ENCODE measurements around the gene TMEM204. TPM values are rescaled to one million over a fixed set of nuclear protein-coding genes. Genes with fewer than 3 reads are reported as not detected.

The TMEM204 gene
- total RNA-seq (2022; extraction: Qiagen RNA extraction; ENCODE audit: low read depth): 0.07 to 0.08 TPM in 2 of 5 replicates, not detected in the others

DNA sequence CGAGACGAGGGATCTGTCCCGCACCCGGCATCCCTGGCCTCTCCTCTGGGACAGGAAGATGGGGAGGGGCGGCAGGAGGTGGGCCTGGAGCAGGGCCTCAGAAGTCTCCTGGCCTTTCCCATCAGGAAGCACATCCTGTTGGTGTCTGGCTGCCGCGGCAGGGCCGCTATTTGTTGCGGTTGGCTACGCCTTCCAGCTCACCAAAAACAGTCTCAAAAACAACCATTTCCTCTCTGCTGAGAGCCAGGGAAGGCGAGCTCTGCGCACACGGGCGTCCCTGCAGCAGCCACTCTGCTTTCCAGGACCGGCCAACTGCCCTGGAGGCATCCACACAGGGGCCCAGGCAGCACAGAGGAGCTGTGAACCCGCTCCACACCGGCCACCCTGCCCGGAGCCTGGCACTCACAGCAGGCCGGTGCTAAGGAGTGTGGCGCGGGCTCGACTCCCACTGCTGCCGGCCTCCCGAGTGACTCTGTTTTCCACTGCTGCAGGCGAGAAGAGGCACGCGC is at the start of gene TMEM204:
TMEM204 (plus strand) TSS at position 224 of the 509 bp plus-strand sequence. CDS start 610 bp downstream, outside the sequence.

DNA sequence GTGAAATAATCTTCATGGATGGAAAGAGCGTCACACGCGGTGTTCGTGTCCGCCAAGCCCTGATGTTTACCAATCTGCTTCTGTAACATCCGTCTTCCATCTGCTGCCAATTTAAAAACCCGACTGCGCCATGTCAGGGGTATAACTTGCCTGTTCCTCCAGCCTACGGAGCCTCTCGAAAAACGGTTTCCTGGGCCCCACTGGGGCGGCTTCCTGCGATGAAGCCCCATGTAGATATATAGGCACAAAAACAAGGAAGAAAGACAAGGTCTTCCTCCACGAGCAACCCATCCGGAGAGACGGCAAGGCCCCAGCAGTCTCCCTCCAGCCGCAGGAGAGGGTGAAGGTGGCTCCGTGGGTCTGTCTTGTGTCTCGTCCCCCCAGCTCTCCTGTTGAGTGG is 44.8 kb upstream of the TMEM204 start, which contains the start of gene PTX4:
PTX4 (minus strand) TSS at position 326 of the 400 bp plus-strand sequence; CDS start at position 291, 35 bp downstream.

DNA sequence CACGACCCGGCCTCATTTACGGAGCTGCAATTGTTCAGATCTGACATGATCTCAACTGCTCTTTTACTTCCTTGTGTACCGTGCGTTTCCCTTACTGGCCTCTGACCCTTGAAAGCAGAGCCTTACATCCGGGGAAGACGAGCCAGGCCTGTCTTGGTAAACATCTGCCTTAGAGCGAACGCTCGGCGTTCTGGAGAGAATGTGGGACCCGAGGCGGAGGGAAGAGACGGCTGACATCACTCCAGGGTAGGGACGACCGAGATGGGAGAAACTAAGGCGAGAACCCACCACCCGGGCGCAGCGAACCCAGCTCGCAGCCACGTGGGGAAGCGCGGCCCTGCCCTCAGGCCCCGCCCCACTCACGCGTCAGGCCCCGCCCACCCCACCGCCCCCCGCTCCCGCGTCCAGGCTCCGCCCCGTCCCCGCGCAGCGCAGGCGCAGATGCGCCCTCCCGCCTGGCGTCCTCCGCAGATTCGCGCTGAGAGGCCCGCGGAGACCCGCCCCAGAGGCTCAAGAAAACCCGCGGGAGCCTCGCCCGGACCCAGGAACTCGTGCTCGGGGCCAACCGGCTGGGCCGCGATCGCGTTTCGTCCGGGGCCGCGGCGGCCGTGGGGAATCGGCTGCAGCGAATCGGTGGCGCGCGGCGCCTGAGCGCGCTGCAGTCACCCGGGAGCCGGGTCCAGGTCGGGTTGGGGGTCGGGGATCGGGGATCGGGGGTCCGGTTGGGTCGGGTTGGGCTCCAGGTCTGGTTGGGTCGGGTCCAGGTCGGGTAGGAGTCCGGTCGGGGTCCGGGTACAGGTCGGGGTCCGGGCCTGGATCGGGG is 40.3 kb upstream of the TMEM204 start, which contains the start of gene TELO2:
TELO2 (plus strand) TSS at position 438 of the 823 bp plus-strand sequence. CDS start 922 bp downstream, outside the sequence.

Other genes with a start within 250 kb of the TMEM204 start
- 150 to 195 TPM (median 172 TPM) in 5 replicates for gene UBE2I, start 224.0 kb upstream of the TMEM204 start, total RNA-seq (2022; extraction: Qiagen RNA extraction; ENCODE audit: low read depth)
- 0.94 to 1.5 TPM (median 1.3 TPM) in 5 replicates for gene BAIAP3, start 200.0 kb upstream of the TMEM204 start, total RNA-seq (2022; extraction: Qiagen RNA extraction; ENCODE audit: low read depth)
- 58.1 to 93.9 TPM (median 88.2 TPM) in 5 replicates for gene TSR3, start 181.8 kb upstream of the TMEM204 start, total RNA-seq (2022; extraction: Qiagen RNA extraction; ENCODE audit: low read depth)
- gene GNPTG, start 181.7 kb upstream of the TMEM204 start, total RNA-seq (2022; extraction: Qiagen RNA extraction; ENCODE audit: low read depth): 26.2 to 39.2 TPM (median 34.4 TPM) in 5 replicates
- gene UNKL, start 119.0 kb upstream of the TMEM204 start, total RNA-seq (2022; extraction: Qiagen RNA extraction; ENCODE audit: low read depth): 21.4 to 34.4 TPM (median 30.8 TPM) in 5 replicates
- 33.5 to 37.2 TPM (median 35.3 TPM) in 5 replicates for gene UQCC4, start 112.9 kb upstream of the TMEM204 start, total RNA-seq (2022; extraction: Qiagen RNA extraction; ENCODE audit: low read depth)
- gene PERCC1, start 102.6 kb upstream of the TMEM204 start, total RNA-seq (2022; extraction: Qiagen RNA extraction; ENCODE audit: low read depth): not detected in 5 replicates
- gene CCDC154, start 89.1 kb upstream of the TMEM204 start, total RNA-seq (2022; extraction: Qiagen RNA extraction; ENCODE audit: low read depth): 0.05 to 0.47 TPM (median 0.26 TPM) in 4 of 5 replicates, not detected in the other
- gene CLCN7, start 58.6 kb upstream of the TMEM204 start, total RNA-seq (2022; extraction: Qiagen RNA extraction; ENCODE audit: low read depth): 56.1 to 74.8 TPM (median 72.3 TPM) in 5 replicates
- gene PTX4, start 44.7 kb upstream of the TMEM204 start, total RNA-seq (2022; extraction: Qiagen RNA extraction; ENCODE audit: low read depth): not detected in 5 replicates
- gene TELO2, start 40.3 kb upstream of the TMEM204 start, total RNA-seq (2022; extraction: Qiagen RNA extraction; ENCODE audit: low read depth): 28.3 to 41.7 TPM (median 38.9 TPM) in 5 replicates
- 6.4 to 9.2 TPM (median 8.6 TPM) in 5 replicates for gene IFT140, start 78.4 kb downstream of the TMEM204 start, total RNA-seq (2022; extraction: Qiagen RNA extraction; ENCODE audit: low read depth)
- 11.8 to 17.6 TPM (median 16.9 TPM) in 5 replicates for gene CRAMP1, start 78.7 kb downstream of the TMEM204 start, total RNA-seq (2022; extraction: Qiagen RNA extraction; ENCODE audit: low read depth)
- gene JPT2, start 144.6 kb downstream of the TMEM204 start, total RNA-seq (2022; extraction: Qiagen RNA extraction; ENCODE audit: low read depth): 172 to 195 TPM (median 191 TPM) in 5 replicates
- gene MAPK8IP3, start 172.5 kb downstream of the TMEM204 start, total RNA-seq (2022; extraction: Qiagen RNA extraction; ENCODE audit: low read depth): 46.6 to 69.5 TPM (median 57.9 TPM) in 5 replicates
- gene NME3, start 237.9 kb downstream of the TMEM204 start, total RNA-seq (2022; extraction: Qiagen RNA extraction; ENCODE audit: low read depth): 36.1 to 62.1 TPM (median 56.3 TPM) in 5 replicates
- gene EME2, start 239.1 kb downstream of the TMEM204 start, total RNA-seq (2022; extraction: Qiagen RNA extraction; ENCODE audit: low read depth): 6.5 to 12.4 TPM (median 10.3 TPM) in 5 replicates
- 165 to 272 TPM (median 249 TPM) in 5 replicates for gene MRPS34, start 239.5 kb downstream of the TMEM204 start, total RNA-seq (2022; extraction: Qiagen RNA extraction; ENCODE audit: low read depth)
- gene SPSB3, start 248.9 kb downstream of the TMEM204 start, total RNA-seq (2022; extraction: Qiagen RNA extraction; ENCODE audit: low read depth): 14.6 to 24.6 TPM (median 23.2 TPM) in 5 replicates
- gene NUBP2, start 249.3 kb downstream of the TMEM204 start, total RNA-seq (2022; extraction: Qiagen RNA extraction; ENCODE audit: low read depth): 59.4 to 85.3 TPM (median 79.7 TPM) in 5 replicates

Measured in A549 treated with GW870086 at 1 μM for 4 hours (cell line).